Embryonic facial prominence (tissue), 1 donor: ENCODE data around the gene GPRC5D.

Experiments used
- DNase-seq: peaks from one replicate; pipeline ENCODE4 v3.0.0-alpha.2; 2016; ENCODE audit errors: extremely low spot score

Gene GPRC5D

DNA sequence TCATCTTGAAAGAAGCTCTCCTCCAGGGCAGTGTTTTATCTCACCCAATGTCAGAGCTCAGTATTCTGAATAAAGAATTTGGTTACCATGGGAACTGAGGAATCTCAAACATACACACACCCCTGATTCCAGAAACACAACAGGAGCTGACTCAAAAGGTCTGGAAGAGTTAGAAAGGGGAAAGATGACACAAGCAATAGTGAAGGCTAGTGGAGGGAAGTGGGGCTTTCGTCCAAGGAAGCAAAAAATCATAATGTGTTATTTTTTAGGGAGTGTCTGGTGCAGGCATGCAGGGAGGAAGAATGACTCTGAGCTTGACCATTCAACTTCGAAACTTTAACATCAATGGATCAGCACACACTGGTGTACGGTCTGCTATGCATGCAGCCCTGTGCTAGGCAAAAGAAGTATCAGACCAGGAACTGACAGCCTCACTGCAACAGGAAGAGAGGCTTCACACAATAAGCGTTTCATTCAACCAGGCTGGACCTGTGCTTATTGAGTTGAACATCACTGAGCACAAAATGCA is 27.8 kb upstream of the GPRC5D start:
- DNase-seq: no peak

- DNase-seq: no peak
Measured at GRCh38 chr12:12979126-12979525, 27.2 kb upstream of the GPRC5D start.

DNA sequence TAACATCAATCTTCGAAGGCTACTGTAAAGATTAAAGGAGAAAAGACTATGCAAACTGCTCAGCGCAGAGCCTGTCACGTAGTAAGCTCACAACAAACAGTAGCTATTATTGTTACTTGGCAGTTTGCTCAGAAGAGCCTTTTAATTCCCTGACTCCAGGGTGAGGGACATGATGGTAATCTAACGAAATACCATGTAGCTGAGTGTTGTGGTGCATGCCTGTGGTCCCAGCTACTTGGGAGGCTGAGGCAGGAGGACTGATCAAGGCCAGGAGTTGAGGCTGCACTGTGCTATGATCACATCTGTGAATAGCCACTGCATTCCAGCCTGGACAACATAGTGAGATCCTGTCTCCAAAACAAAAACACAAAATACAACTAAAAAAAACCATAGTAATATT is 25.3 kb upstream of the GPRC5D start:
- no peak for DNase-seq

DNA sequence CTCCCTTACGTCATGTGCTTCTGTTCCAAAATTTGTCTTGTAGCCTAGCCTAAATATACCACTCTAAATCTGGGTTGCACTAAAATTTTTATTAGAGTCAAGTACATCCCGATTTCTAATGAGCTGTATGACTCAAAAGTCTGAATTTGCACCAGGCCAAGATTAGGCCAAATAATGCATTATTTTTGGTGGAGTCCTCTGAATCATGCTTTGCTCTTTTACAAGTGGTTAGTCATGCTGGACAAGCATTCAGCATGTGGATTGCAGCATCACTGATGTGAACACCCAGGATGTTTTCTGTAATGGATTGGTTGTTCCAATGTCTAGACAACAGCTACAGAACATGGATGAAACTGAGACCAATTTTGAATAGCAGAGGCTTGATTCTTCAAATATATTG is 24.4 kb upstream of the GPRC5D start:
- no peak for DNase-seq

DNA sequence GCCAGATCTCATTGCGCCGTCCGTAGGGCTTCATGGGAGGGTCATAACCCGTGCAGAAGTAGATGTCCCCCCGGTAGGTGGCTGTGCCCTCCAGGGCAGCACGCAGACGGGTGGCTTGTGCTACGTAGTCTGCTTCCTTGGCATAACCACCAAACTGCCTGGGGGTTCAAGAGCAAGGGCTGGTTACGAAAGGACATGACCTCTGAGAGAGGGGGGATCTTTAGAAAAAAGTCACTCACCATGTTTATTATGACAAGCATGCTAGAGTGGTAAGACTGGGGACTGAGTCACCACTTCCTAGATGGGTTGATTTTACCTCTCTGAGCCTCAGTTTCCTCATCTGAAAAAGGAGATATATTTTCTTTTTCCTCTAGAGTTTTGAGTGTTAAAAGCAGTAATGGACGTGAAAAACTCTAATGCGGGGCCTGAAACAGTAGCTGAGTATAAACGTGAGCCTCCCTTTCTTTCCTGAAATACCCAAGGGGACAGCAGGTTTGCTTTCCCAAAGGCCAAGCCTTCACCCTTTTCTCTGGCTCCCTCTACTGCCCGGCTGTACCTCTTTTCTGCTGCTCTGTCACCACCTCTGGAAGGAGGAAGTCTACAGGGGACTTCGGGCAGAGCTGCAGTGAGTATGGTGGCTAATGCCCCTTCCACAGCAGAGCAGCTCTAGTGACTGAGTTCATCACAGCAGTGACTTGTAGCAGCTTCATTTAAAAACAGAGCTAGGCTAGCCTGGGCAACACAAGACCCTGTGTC is 23.5 kb upstream of the GPRC5D start:
- DNase-seq: no peak

DNA sequence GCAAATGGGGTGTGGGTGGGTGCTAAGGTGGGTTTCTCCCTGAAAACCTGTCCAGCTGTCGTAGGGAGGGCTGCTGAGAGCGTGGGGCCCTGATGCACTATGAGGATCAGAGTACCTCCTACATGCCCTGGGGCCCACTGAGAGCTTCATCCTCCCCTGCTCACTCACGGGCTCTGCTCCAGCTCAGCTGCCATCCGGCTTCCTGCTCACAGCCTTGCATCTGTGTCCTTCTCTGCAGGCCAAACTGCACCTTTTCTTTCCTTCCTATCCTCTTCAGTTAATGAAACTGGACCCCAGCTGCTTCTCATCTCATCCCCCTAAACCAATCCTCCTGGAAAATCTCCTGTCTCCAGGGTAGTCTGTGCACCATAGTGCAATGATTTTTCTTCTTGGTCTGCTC is 22.2 kb upstream of the GPRC5D start:
- no peak for DNase-seq

GRCh38 chr12:12973019-12973418 is 21.0 kb upstream of the GPRC5D start:
- no peak for DNase-seq

DNA sequence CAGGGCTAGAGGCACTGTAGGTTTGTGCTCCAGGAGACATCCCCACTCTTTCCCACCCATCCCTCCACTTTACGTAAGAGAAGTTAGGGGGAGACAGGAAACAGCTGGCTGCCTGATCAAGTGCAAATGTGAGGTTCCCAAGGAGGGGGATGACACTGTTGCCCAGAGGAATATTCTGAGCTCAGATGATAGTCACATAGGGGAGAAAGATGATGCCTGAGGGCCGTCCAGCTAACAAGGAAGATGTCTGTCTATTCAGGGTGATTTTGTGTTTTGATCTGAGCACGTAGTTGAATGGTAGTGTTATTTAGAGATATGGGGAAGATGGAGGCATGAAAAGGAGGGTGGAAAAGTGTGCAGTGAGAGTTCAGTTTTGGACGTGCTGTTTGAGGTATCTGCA is 13.9 kb upstream of the GPRC5D start:
- no peak for DNase-seq

GRCh38 chr12:12964255-12964654 is 12.3 kb upstream of the GPRC5D start:
- no peak for DNase-seq

- DNase-seq: no peak
Measured at GRCh38 chr12:12960639-12961209, 8.8 kb upstream of the GPRC5D start.

- no peak for DNase-seq
Measured at GRCh38 chr12:12958886-12959285, 6.9 kb upstream of the GPRC5D start.

DNA sequence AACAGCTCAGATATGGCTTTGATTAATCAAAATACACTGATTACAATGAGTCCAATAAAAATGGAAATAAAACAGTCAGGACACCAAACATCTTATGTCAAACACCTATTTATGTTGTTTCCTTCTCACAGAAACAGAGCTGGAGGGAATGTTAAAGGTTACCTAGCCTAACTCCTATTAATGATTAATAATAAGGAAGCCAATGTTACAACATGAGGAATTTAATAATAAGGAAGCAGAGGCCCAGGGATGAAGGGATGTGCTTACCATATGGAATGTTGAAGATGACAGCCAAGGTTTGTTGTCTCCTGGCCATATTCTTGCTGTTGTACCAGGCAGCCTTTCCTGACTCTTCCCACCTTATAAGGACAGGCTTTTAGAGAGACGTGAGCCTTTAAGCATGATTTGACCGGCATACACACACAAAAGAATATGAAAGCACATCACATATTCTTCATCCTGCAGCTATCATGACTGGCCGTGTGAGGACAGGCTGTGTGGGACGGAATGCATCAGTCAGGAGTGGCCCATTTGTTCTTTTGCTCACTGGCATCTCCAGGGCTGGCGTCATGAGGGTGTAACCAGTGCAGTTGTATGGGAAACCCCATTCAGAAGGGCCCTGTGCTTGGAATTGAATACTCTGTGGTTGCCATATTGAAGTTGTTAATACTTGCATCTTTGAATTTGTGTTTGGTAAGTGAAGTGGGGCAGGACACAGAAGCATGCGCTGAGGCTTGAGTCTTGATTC is 3.1 kb upstream of the GPRC5D start:
- DNase-seq: no peak

- no peak for DNase-seq
Measured at GRCh38 chr12:12954356-12954755, 2.4 kb upstream of the GPRC5D start.

DNA sequence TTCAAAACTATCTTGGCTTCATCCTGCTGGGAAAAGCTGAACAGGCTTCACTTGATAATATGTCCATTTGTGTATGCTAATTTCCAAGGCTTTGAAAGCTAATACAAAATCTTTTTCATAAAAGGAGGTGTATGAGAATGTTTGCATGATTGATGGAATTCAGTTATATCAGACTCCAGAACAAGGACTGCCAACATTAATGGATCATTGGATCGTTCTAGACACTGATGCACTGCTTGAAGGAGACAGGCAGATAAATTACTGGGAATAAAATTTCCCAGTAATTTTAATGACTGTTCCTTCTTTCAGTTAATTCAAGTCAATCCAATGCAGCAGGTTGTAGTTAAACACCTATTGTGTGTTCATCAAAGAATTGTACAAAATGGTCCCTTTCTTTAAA is 466 bp downstream of the GPRC5D start:
- no peak for DNase-seq

GRCh38 chr12:12947902-12948301 is 4.1 kb downstream of the GPRC5D start:
- no peak for DNase-seq

- DNase-seq: no peak
Measured at GRCh38 chr12:12946686-12947355, 5.1 kb downstream of the GPRC5D start.

DNA sequence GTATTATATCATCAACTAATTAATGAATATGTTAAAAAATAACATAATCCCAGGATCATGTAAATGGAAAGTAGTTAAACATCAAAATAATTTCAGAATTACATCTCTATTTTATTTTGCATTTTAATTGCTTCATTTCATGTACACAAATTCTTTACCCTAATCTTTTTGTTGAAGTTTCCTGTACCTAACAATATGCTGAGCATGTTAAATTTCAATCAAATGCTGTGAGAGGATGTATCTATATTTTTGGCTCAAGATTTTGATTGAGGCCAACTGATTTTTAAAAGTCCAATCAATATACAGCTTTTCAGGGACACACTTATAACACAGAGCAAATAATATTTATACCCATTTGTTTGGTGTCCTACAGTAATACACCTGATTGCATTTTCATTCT is 6.4 kb downstream of the GPRC5D start:
- DNase-seq: no peak

DNA sequence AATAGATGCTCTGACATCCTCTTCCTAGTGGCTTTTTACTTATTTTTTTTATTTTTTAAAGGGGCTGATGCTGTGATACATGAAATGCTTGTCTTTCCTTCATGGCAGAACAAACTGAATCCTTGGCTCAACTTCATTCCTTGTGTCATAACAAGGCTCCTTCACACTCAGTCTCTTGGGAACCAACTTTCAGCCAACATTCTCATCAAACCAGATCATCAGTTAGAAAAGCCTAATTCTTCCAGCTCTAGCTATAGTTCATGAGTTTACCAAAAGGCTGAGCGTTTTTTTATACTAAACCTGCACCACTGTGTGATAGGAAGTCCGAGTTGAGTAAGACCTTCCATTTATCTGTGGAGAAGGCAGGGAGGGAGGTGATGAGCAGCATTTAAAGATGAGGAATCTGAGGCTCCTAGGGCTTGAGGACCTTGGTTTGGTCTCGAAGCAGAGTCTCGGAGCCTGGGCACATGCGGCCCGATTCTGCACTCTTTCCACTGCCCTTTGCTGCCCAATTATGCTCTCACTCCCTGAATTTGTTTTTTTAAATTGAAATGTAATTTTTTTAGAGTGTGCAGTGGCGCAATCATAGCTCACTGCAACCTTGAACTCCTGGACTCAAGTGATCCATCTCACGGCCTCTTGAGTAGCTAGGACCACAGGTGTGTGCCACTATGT is 8.2 kb downstream of the GPRC5D start:
- DNase-seq: no peak

GRCh38 chr12:12941450-12942350 is 10.3 kb downstream of the GPRC5D start:
- no peak for DNase-seq

- DNase-seq: no peak
Measured at GRCh38 chr12:12939888-12940287, 12.1 kb downstream of the GPRC5D start.

GRCh38 chr12:12938541-12938940 is 13.4 kb downstream of the GPRC5D start:
- no peak for DNase-seq
